Liver (tissue), 9 donors: ENCODE results near the gene BTN3A1. TPM values are rescaled to one million over a fixed set of nuclear protein-coding genes. Genes with fewer than 3 reads are reported as not detected.
"Not testable (repeated sequence)": the region's sequence is repeated elsewhere in the genome, so short reads cannot be mapped to it uniquely, and the experiment has no call there.

ENCODE experiments used
- DNase-seq: peaks from one replicate; pipeline ENCODE4 v3.0.0-alpha.2; 2017; ENCODE audit warnings: low spot score
- H3K27ac ChIP-seq, 2 donors: one replicate each; pipeline ENCODE4 v1.7.0; 2013; ENCODE audit warnings: inconsistent platforms in 2 of 2, low read length in 2 of 2, control low read depth in 1 of 2, low read depth in 1 of 2, mild to moderate bottlenecking in 1 of 2
- H3K27me3 ChIP-seq, 4 donors: one replicate each; pipeline versions ENCODE4 v1.6.1 to v1.7.0; 2013; ENCODE audit warnings: low read length in 3 of 4, inconsistent platforms in 1 of 4, mild to moderate bottlenecking in 1 of 4, moderate library complexity in 1 of 4; ENCODE audit not compliant: control insufficient read depth in 4 of 4, insufficient read depth in 4 of 4
- H3K36me3 ChIP-seq, 4 donors: one replicate each; pipeline versions ENCODE4 v1.6.1 to v1.7.0; 2013; ENCODE audit warnings: low read length in 3 of 4, mild to moderate bottlenecking in 3 of 4, low read depth in 1 of 4, moderate library complexity in 1 of 4; ENCODE audit not compliant: control insufficient read depth in 4 of 4, insufficient read depth in 3 of 4
- H3K4me1 ChIP-seq, 4 donors: one replicate each; pipeline versions ENCODE4 v1.6.1 to v1.7.0; 2013; ENCODE audit warnings: low read length in 3 of 4, mild to moderate bottlenecking in 3 of 4, moderate library complexity in 1 of 4; ENCODE audit not compliant: control insufficient read depth in 4 of 4, insufficient read depth in 4 of 4
- H3K4me3 ChIP-seq, 3 donors: one replicate each; pipeline versions ENCODE4 v1.6.1 to v1.7.0; 2013; ENCODE audit warnings: low read length in 3 of 3, control low read depth in 1 of 3, low read depth in 1 of 3, mild to moderate bottlenecking in 1 of 3
- H3K9ac ChIP-seq, 2 donors: one replicate each; pipeline ENCODE4 v1.7.0; 2013; ENCODE audit warnings: low read length in 2 of 2, mild to moderate bottlenecking in 2 of 2, moderate library complexity in 2 of 2, control low read depth in 1 of 2, low read depth in 1 of 2
- H3K9me3 ChIP-seq, 4 donors: one replicate each; pipeline versions ENCODE4 v1.6.1 to v1.7.0; 2013; ENCODE audit warnings: low read length in 3 of 4; ENCODE audit not compliant: control insufficient read depth in 4 of 4
- EGR1 ChIP-seq, 2 donors: IDR thresholded peaks; 2 replicates each; pipeline ENCODE4 v1.6.1; 2016 to 2018; ENCODE audit warnings: antibody characterized with exemption in 2 of 2, low read depth in 2 of 2
- FOXA2 ChIP-seq: IDR thresholded peaks from 2 replicates; pipeline ENCODE4 v1.6.1; 2016; ENCODE audit warnings: antibody characterized with exemption
- HNF4A ChIP-seq, 2 donors: conservative IDR thresholded peaks; 2 replicates each; pipeline ENCODE4 v1.6.1; 2016; ENCODE audit warnings: antibody characterized with exemption in 2 of 2, mild to moderate bottlenecking in 2 of 2
- HNF4G ChIP-seq: IDR thresholded peaks from 2 replicates; pipeline ENCODE4 v1.6.1; 2016; ENCODE audit warnings: antibody characterized with exemption
- JUND ChIP-seq, 2 donors: IDR thresholded peaks; 2 replicates each; pipeline ENCODE4 v1.6.1; 2016; ENCODE audit warnings: antibody characterized with exemption in 2 of 2
- RAD21 ChIP-seq, 2 donors: IDR thresholded peaks; 2 replicates each; pipeline ENCODE4 v1.6.1; 2016; ENCODE audit warnings: antibody characterized with exemption in 2 of 2, mild to moderate bottlenecking in 2 of 2
- REST ChIP-seq: IDR thresholded peaks from 2 replicates; pipeline ENCODE4 v1.6.1; 2016; ENCODE audit warnings: antibody characterized with exemption, mild to moderate bottlenecking
- SP1 ChIP-seq: IDR thresholded peaks from 2 replicates; pipeline ENCODE4 v1.6.1; 2018; ENCODE audit warnings: antibody characterized with exemption, mild to moderate bottlenecking
- YY1 ChIP-seq: IDR thresholded peaks from 2 replicates; pipeline ENCODE4 v1.6.1; 2016; ENCODE audit warnings: antibody characterized with exemption, mild to moderate bottlenecking
- ZBTB33 ChIP-seq: IDR thresholded peaks from 2 replicates; pipeline ENCODE4 v1.6.1; 2016; ENCODE audit warnings: antibody characterized with exemption
- WGBS: extraction: QIAGEN DNeasy Blood & Tissue Kit; methylation state at CpG from one replicate; pipeline ENCODE4 v1.1.7; 2013; 5-methylcytosine and 5-hydroxymethylcytosine counted together
- polyA plus RNA-seq, 2 donors: library from polyadenylated mRNA; stranded (reverse) in 1 of 2; unstranded in 1 of 2; fragments of 200-250 nt in 1 of 2; fragments of >200 nt in 1 of 2; fragmentation: Nextera tagmentation in 1 of 2; extraction: Ambion mirVana in 1 of 2; gene quantifications; one replicate each; pipeline versions ENCODE4 v1.2.1 to v1.2.3, GENCODE V29; 2013 to 2015
- total RNA-seq, 2 donors: library from RNA; depleted of rRNA; stranded (reverse); fragments of >200 nt; gene quantifications; one replicate each; pipeline ENCODE4 v1.2.3, GENCODE V29; 2014
- TF ChIP-seq, protein P1 (sequence below): IDR thresholded peaks from 2 replicates; pipeline ENCODE4 v1.6.1; 2016; ENCODE audit warnings: antibody characterized with exemption
- TF ChIP-seq, protein P2 (sequence below): fragments of 150-350 bp; IDR thresholded peaks from 2 replicates; pipeline ENCODE4 v1.5.1; 2017; ENCODE audit warnings: improper control_type of control experiment, low read depth, low read length; ENCODE audit not compliant: missing input control
- donor health status: healthy.
- donor health status: healthy.
- donor health status: healthy.
- donor health status: healthy.
- donor health status: healthy.

The BTN3A1 gene
- total and polyA plus RNA-seq, 4 donors = 2.3 to 17.1 (median 6.3) TPM

DNA sequence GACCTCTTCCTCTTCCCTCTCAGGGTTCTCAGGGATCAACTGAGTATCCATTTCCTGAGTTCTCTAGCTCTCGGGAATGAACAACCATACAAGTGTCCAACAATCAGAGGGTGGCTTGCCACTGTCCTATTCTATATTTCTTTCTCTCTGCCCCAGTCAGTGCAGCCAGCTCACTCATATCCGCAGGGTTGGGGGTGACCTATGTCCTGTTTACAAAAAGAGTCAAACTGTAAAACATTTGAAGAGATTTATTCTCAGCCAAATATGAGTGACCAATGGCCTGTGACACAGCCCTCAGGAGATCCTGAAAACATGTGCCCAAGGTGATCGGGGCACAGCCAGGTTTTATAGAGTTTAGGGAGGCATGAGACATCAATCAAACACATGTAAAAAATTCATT lies 47.9 kb upstream of the BTN3A1 start (continued):
- TF ChIP-seq, protein P1, sequence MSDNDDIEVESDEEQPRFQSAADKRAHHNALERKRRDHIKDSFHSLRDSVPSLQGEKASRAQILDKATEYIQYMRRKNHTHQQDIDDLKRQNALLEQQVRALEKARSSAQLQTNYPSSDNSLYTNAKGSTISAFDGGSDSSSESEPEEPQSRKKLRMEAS = no peak
- TF ChIP-seq SP1 (no peak), HNF4G (no peak), YY1 (no peak), ZBTB33 (no peak)

- no peaks in the 10 kb centered on the region for H3K36me3 ChIP-seq
- no peak overlapping the region for H3K9ac ChIP-seq
These were observed 46.7 kb upstream of the BTN3A1 start for GRCh38 chr6:26355366-26355765.

DNA sequence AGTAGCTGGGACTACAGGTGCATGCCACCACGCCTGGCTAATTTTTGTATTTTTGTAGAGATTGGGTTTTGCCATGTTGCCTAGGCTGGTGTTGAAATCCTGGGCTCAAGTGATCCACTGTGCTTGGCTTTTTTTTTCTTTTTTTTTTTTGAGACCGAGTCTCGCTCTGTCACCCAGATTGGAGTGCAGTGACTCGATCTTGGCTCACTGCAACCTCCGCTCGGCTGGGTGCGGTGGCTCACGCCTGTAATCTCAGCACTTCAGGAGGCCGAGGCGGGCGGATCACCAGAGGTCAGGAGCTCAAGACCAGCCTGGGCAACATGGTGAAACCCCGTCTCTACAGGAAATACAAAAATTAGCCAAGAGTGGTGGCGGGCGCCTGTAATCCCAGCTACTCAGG lies 44.5 kb upstream of the BTN3A1 start:
- not testable (repeated sequence) for H3K27ac ChIP-seq, H3K4me3 ChIP-seq, DNase-seq, H3K4me1 ChIP-seq, H3K9me3 ChIP-seq, H3K36me3 ChIP-seq, H3K9ac ChIP-seq, H3K27me3 ChIP-seq
- WGBS = 91% methylated on average over 14 of the region's 14 CpGs

More at GRCh38 chr6:26355366-26355765, 46.7 kb upstream of the BTN3A1 start:
- H3K27ac ChIP-seq = no peak overlapping the region
- H3K4me3 ChIP-seq = no peak overlapping the region
- no peaks in the 10 kb centered on the region for H3K9me3 ChIP-seq
- no peak for TF ChIP-seq RAD21 (IDR thresholded peaks at IDR 0.05)
- no peak for TF ChIP-seq REST
- no peak for TF ChIP-seq JUND (IDR thresholded peaks at IDR 0.05)
- TF ChIP-seq, protein P2, sequence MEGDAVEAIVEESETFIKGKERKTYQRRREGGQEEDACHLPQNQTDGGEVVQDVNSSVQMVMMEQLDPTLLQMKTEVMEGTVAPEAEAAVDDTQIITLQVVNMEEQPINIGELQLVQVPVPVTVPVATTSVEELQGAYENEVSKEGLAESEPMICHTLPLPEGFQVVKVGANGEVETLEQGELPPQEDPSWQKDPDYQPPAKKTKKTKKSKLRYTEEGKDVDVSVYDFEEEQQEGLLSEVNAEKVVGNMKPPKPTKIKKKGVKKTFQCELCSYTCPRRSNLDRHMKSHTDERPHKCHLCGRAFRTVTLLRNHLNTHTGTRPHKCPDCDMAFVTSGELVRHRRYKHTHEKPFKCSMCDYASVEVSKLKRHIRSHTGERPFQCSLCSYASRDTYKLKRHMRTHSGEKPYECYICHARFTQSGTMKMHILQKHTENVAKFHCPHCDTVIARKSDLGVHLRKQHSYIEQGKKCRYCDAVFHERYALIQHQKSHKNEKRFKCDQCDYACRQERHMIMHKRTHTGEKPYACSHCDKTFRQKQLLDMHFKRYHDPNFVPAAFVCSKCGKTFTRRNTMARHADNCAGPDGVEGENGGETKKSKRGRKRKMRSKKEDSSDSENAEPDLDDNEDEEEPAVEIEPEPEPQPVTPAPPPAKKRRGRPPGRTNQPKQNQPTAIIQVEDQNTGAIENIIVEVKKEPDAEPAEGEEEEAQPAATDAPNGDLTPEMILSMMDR = no peak
- TF ChIP-seq FOXA2 = no peak
- no peak for TF ChIP-seq YY1
- no peak for TF ChIP-seq ZBTB33
- TF ChIP-seq EGR1 (IDR thresholded peaks at IDR 0.05; ENCODE audit: low read depth in 2 of 2) = no peak
- TF ChIP-seq HNF4A (conservative IDR thresholded peaks at IDR 0.05) = no peak
- TF ChIP-seq, protein P1 = no peak
- H3K27me3 ChIP-seq = no peaks in the 10 kb centered on the region
- DNase-seq = no peak
- H3K4me1 ChIP-seq = no peaks in the 10 kb centered on the region
